T-cell (primary cell): ENCODE results near the gene KSR2. TPM values are rescaled to one million over a fixed set of nuclear protein-coding genes. Genes with fewer than 3 reads are reported as not detected.
"Not testable (repeated sequence)": the region's sequence is repeated elsewhere in the genome, so short reads cannot be mapped to it uniquely, and the experiment has no call there.

ENCODE experiments used
- ATAC-seq, 4 experiments: fragments of 200-7000 bp in 3 of 4; fragments of 150-1000 bp in 1 of 4; cut with Tn5 transposase; replicated peaks in 1 of 4; 1 replicate in 3 of 4; 2 replicates in 1 of 4; pipeline ENCODE4 v1.10.0; 2021; ENCODE audit warnings: moderate library complexity in 3 of 4, mild to moderate bottlenecking in 2 of 4, moderate number of reproducible peaks in 1 of 4
- CTCF ChIA-PET, 2 donors: fragments of 300-600 bp; sonication (Branson Sonifier 250); formaldehyde crosslinking; loops; one replicate each; lab custom pipeline; 2022; ENCODE audit warnings: antibody characterized with exemption in 2 of 2; lab: Charles Lee
- POLR2A ChIA-PET, 2 donors: fragments of 300-600 bp; sonication (Branson Sonifier 250); formaldehyde crosslinking; loops; one replicate each; lab custom pipeline; 2022; ENCODE audit warnings: antibody characterized with exemption in 2 of 2; lab: Charles Lee
- DNase-seq, 35 experiments: peaks; one replicate each; pipeline versions ENCODE4 v3.0.0 to v3.0.0-alpha.2; 2013 to 2023
- H3K27ac ChIP-seq: one replicate; pipeline ENCODE4 v1.5.1; 2013; ENCODE audit warnings: low read length
- H3K27me3 ChIP-seq, 2 experiments: replicated peaks in 1 of 2; 1 replicate in 1 of 2; 2 replicates in 1 of 2; pipeline versions ENCODE4 v1.6.1 to v1.7.0; 2013; ENCODE audit warnings: low read length in 1 of 2, mixed read lengths in 1 of 2; ENCODE audit not compliant: control insufficient read depth in 2 of 2, insufficient read depth in 2 of 2; ENCODE audit errors: extremely low read depth in 1 of 2
- H3K36me3 ChIP-seq, 2 donors: 1 replicate in 1 of 2; 2 replicates in 1 of 2; pipeline versions ENCODE4 v1.6.1 to v1.7.0; 2013; ENCODE audit warnings: low read length in 1 of 2; ENCODE audit not compliant: control insufficient read depth in 2 of 2, insufficient read depth in 1 of 2; ENCODE audit errors: extremely low read depth in 1 of 2
- H3K4me1 ChIP-seq, 2 experiments: 1 replicate in 1 of 2; 2 replicates in 1 of 2; pipeline versions ENCODE4 v1.6.1 to v1.7.0; 2013; ENCODE audit warnings: low read length in 2 of 2, mixed read lengths in 1 of 2; ENCODE audit not compliant: insufficient read depth in 2 of 2, control insufficient read depth in 1 of 2; ENCODE audit errors: extremely low read depth in 1 of 2
- H3K4me3 ChIP-seq, 2 donors: 1 replicate in 1 of 2; 2 replicates in 1 of 2; pipeline versions ENCODE4 v1.5.1 to v1.7.0; 2013; ENCODE audit warnings: mild to moderate bottlenecking in 2 of 2, low read length in 1 of 2, moderate library complexity in 1 of 2; ENCODE audit not compliant: control insufficient read depth in 1 of 2; ENCODE audit errors: extremely low read depth in 1 of 2
- H3K9me3 ChIP-seq: 2 replicates; pipeline ENCODE4 v1.7.0; 2013
- H3K27ac Mint-ChIP-seq, 2 donors: one replicate each; pipeline ENCODE4 v1.8.0; 2020 to 2021; ENCODE audit warnings: mild to moderate bottlenecking in 2 of 2, mixed read lengths in 2 of 2
- H3K27me3 Mint-ChIP-seq, 2 donors: one replicate each; pipeline ENCODE4 v1.8.0; 2021 to 2022; ENCODE audit warnings: mixed read lengths in 2 of 2
- H3K36me3 Mint-ChIP-seq: one replicate; pipeline ENCODE4 v1.8.0; 2021; ENCODE audit warnings: mixed read lengths
- H3K4me1 Mint-ChIP-seq, 3 donors: one replicate each; pipeline ENCODE4 v1.8.0; 2020 to 2022; ENCODE audit warnings: mixed read lengths in 3 of 3, mild to moderate bottlenecking in 1 of 3
- H3K4me3 Mint-ChIP-seq, 3 donors: one replicate each; pipeline ENCODE4 v1.8.0; 2020 to 2022; ENCODE audit warnings: mild to moderate bottlenecking in 3 of 3, mixed read lengths in 3 of 3, moderate library complexity in 3 of 3
- H3K9me3 Mint-ChIP-seq, 3 donors: one replicate each; pipeline ENCODE4 v1.8.0; 2020 to 2022; ENCODE audit warnings: mixed read lengths in 3 of 3
- WGBS: methylation state at CpG from one replicate; pipeline ENCODE4 v1.1.5; 2013; ENCODE audit warnings: missing lambda C conversion rate; ENCODE audit not compliant: insufficient coverage; 5-methylcytosine and 5-hydroxymethylcytosine counted together
- total RNA-seq, 35 experiments: library from RNA in 6 of 35; stranded (reverse) in 6 of 35; fragments of 120-200 nt in 1 of 35; gene quantifications; one replicate each; pipeline versions ENCODE4 v1.2.1 to v1.2.4 and lab custom pipeline; 2013 to 2026

KSR2 gene
- total RNA-seq, 5 donors from 2014 or later (not counting 1 experiment from before 2014, with no cell fraction given): 0.03 to 0.10 (median 0.06) TPM

- Histone ChIP-seq H3K4me3 (no peak overlapping the region), H3K27ac (no peak overlapping the region), H3K9me3 (no peaks in the 10 kb centered on the region), H3K36me3 (no peaks in the 10 kb centered on the region), H3K27me3 (no peaks in the 10 kb centered on the region), H3K4me1 (peaks cover 3 to 14% of the 10 kb centered on the region in 2 experiments)
- ChIA-PET CTCF (no interaction called here), POLR2A (no interaction called here)
- no peak for ATAC-seq
- no peak for DNase-seq
- 71% methylated on average over 1 of the region's 3 CpGs for WGBS
- H3K4me1 Mint-ChIP-seq: peaks cover 18 to 22% (median 20%) of the 10 kb centered on the region in 3 donors
- no peaks in the 10 kb centered on the region for H3K9me3 Mint-ChIP-seq
- H3K27me3 Mint-ChIP-seq: peaks cover 0 to 3% of the 10 kb centered on the region in 2 donors
- H3K4me3 Mint-ChIP-seq: no peak overlapping the region
- H3K36me3 Mint-ChIP-seq: no peaks in the 10 kb centered on the region
- H3K27ac Mint-ChIP-seq: no peak overlapping the region
Observed at GRCh38 chr12:118013283-118013682, 44.5 kb upstream of the KSR2 start.

GRCh38 chr12:118011961-118012360 is 43.2 kb upstream of the KSR2 start:
- Histone ChIP-seq H3K9me3 (no peaks in the 10 kb centered on the region), H3K27ac (no peak overlapping the region), H3K4me1 (peaks cover 0 to 7% of the 10 kb centered on the region in 2 experiments), H3K36me3 (no peaks in the 10 kb centered on the region), H3K4me3 (no peak overlapping the region), H3K27me3 (no peaks in the 10 kb centered on the region)
- no peak for DNase-seq
- Mint-ChIP-seq H3K4me3 (no peak overlapping the region), H3K27ac (no peak overlapping the region), H3K9me3 (no peaks in the 10 kb centered on the region), H3K27me3 (peaks cover 3 to 4% of the 10 kb centered on the region in 2 donors), H3K36me3 (no peaks in the 10 kb centered on the region), H3K4me1 (peaks cover 7 to 10% (median 8%) of the 10 kb centered on the region in 3 donors)
- 100% methylated on average over 1 of the region's 3 CpGs for WGBS
- no peak for ATAC-seq
- POLR2A ChIA-PET: no interaction called here
- CTCF ChIA-PET: no interaction called here

DNA sequence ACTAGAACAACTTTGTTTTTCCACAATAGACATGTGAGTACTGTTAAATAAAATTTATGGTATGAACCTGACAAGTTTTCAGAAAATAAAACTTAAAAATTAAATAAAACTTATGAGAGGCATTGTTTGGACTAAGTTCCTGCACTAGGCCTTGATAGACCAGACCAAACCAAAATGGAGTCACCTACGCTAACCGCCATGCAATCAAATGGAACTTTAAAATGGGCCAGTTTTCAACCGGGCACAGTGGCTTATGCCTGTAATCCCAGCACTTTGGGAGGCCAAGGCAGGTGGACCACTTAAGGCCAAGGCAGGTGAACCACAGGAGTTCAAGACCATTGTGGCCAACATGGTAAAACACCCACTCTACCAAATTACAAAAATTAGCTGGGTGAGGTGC is 42.6 kb upstream of the KSR2 start:
- Histone ChIP-seq H3K27me3 (no peaks in the 10 kb centered on the region), H3K36me3 (no peaks in the 10 kb centered on the region), H3K4me1 (peaks cover 0 to 5% of the 10 kb centered on the region in 2 experiments), H3K4me3 (no peak overlapping the region), H3K27ac (no peak overlapping the region), H3K9me3 (no peaks in the 10 kb centered on the region)
- no peak overlapping the region for H3K4me3 Mint-ChIP-seq
- peaks cover 5 to 6% (median 6%) of the 10 kb centered on the region in 3 donors for H3K4me1 Mint-ChIP-seq
- no peaks in the 10 kb centered on the region for H3K9me3 Mint-ChIP-seq
- ATAC-seq (no peak), DNase-seq (no peak)
- ChIA-PET CTCF (no interaction called here), POLR2A (no interaction called here)
- 100% methylated on average over 3 of the region's 3 CpGs for WGBS
- no peaks in the 10 kb centered on the region for H3K36me3 Mint-ChIP-seq
- H3K27me3 Mint-ChIP-seq: peaks cover 3 to 4% of the 10 kb centered on the region in 2 donors
- H3K27ac Mint-ChIP-seq: no peak overlapping the region

DNA sequence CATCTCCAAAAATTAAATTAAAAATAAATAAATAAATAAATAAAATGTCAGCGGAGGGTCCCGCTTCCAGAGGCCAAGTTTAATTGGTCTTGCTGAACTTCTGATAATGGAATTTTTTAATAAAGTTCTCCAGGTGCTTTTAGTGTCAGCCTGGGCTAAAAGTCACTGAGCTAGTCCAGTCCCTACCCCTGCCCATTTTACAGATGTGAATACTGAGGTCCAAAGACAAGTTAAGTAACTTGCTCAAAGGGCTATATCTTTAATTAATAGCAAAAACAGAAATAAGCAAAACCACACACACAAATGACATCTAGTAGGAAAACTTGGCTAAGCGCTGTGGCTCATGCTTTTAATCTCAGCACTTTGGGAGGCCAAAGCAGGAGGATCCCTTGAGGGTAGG is 42.1 kb upstream of the KSR2 start:
- H3K36me3 Mint-ChIP-seq: no peaks in the 10 kb centered on the region
- Histone ChIP-seq H3K9me3 (no peaks in the 10 kb centered on the region), H3K36me3 (no peaks in the 10 kb centered on the region), H3K27me3 (no peaks in the 10 kb centered on the region), H3K4me3 (no peak overlapping the region), H3K4me1 (peaks cover 0 to under 1% of the 10 kb centered on the region in 2 experiments), H3K27ac (no peak overlapping the region)
- H3K27me3 Mint-ChIP-seq: peaks cover 3 to 4% of the 10 kb centered on the region in 2 donors
- DNase-seq (no peak), ATAC-seq (no peak)
- 100% methylated on average over 1 of the region's 3 CpGs for WGBS
- H3K4me3 Mint-ChIP-seq: no peak overlapping the region
- peaks cover under 1 to 2% (median under 1%) of the 10 kb centered on the region in 3 donors for H3K4me1 Mint-ChIP-seq
- ChIA-PET CTCF (no interaction called here), POLR2A (no interaction called here)
- H3K9me3 Mint-ChIP-seq: no peaks in the 10 kb centered on the region
- no peak overlapping the region for H3K27ac Mint-ChIP-seq

GRCh38 chr12:117999806-118000205 is 31.0 kb upstream of the KSR2 start:
- DNase-seq, H3K36me3 Mint-ChIP-seq, CTCF ChIA-PET, H3K36me3 ChIP-seq, H3K27me3 ChIP-seq, H3K9me3 ChIP-seq, H3K9me3 Mint-ChIP-seq, H3K4me3 ChIP-seq, H3K4me3 Mint-ChIP-seq, ATAC-seq, H3K27ac Mint-ChIP-seq, H3K27me3 Mint-ChIP-seq, H3K27ac ChIP-seq, H3K4me1 ChIP-seq, H3K4me1 Mint-ChIP-seq: not testable (repeated sequence)
- POLR2A ChIA-PET: interaction anchor here in 1 of 2 donors (0.6 kb wide), 1 partner anchor 24 kb away, joined by 3 read pairs; no protein-coding TSS in a partner anchor
- WGBS: 17% methylated on average over 1 of the region's 2 CpGs

DNA sequence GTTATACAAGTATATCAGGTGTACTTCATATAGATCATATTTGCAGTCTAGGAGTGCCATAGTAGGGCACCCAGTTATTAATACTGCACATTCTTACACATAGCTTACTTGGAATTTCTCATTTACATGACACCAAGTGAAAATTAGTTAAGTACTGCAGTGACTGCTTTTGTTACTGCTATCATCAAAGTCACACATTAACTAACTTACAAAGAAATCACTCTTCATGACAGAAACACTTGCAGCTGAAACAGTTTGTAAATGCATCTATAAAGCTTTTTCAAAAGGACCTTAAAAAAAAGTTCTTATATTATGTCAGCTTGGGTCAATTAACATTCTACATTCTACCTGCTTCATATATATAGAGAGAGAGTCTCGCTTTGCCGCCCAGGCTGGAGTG is 29.9 kb upstream of the KSR2 start:
- H3K36me3 Mint-ChIP-seq: no peaks in the 10 kb centered on the region
- H3K4me3 Mint-ChIP-seq: no peak overlapping the region
- no peak overlapping the region for H3K27ac Mint-ChIP-seq
- H3K4me1 Mint-ChIP-seq: no peaks in the 10 kb centered on the region
- H3K27me3 Mint-ChIP-seq: peaks cover 0 to 10% of the 10 kb centered on the region in 2 donors
- no peak overlapping the region for H3K27ac ChIP-seq
- ATAC-seq: no peak
- H3K9me3 Mint-ChIP-seq: peaks cover 5 to 9% (median 8%) of the 10 kb centered on the region in 3 donors
- H3K4me3 ChIP-seq: no peak overlapping the region
- ChIA-PET POLR2A (no interaction called here), CTCF (no interaction called here)
- no CpG with 5 or more reads among the region's 2 CpGs for WGBS
- H3K36me3 ChIP-seq: no peaks in the 10 kb centered on the region
- H3K27me3 ChIP-seq: peaks cover 0 to 8% of the 10 kb centered on the region in 2 experiments
- no peaks in the 10 kb centered on the region for H3K9me3 ChIP-seq
- no peaks in the 10 kb centered on the region for H3K4me1 ChIP-seq
- no peak for DNase-seq
